MCF 10A (cell line): ENCODE data around the gene RHOBTB3. TPM values are rescaled to one million over a fixed set of nuclear protein-coding genes. Genes with fewer than 3 reads are reported as not detected.

Experiments used
- BruUV-seq: library from RNA; stranded (reverse); fragments of 400-500 nt; replicated peaks from 2 replicates; lab custom pipeline; 2021; lab: Mats Ljungman, UMichigan
- CTCF ChIA-PET: fragments of 300-600 bp; sonication (Branson Sonifier 250); formaldehyde crosslinking; extraction: SDS; loops from one replicate; lab custom pipeline; 2021; ENCODE audit warnings: antibody characterized with exemption, inconsistent platforms; lab: Yijun Ruan, JAX
- POLR2A ChIA-PET: fragments of 300-600, 350-650 bp; sonication (Branson Sonifier 250); formaldehyde crosslinking; extraction: SDS; loops from one replicate; lab custom pipeline; 2020; ENCODE audit warnings: antibody characterized with exemption, inconsistent platforms; lab: Yijun Ruan, JAX
- DNase-seq: peaks from one replicate; pipeline ENCODE4 v3.0.0-alpha.2; 2018; ENCODE audit not compliant: unreplicated experiment
- H3K27ac Mint-ChIP-seq: one replicate; pipeline ENCODE4 v1.8.0; 2022; ENCODE audit warnings: mild to moderate bottlenecking, low read depth, mixed read lengths; ENCODE audit not compliant: unreplicated experiment
- H3K27me3 Mint-ChIP-seq: one replicate; pipeline ENCODE4 v1.8.0; 2022; ENCODE audit warnings: mixed read lengths; ENCODE audit not compliant: insufficient read depth, unreplicated experiment
- H3K36me3 Mint-ChIP-seq: one replicate; pipeline ENCODE4 v1.8.0; 2022; ENCODE audit warnings: mild to moderate bottlenecking, moderate library complexity, mixed read lengths; ENCODE audit not compliant: insufficient read depth, unreplicated experiment
- H3K4me1 Mint-ChIP-seq: one replicate; pipeline ENCODE4 v1.8.0; 2022; ENCODE audit warnings: mixed read lengths; ENCODE audit not compliant: insufficient read depth, unreplicated experiment
- H3K4me3 Mint-ChIP-seq: one replicate; pipeline ENCODE4 v1.8.0; 2022; ENCODE audit warnings: mild to moderate bottlenecking, moderate library complexity, mixed read lengths; ENCODE audit not compliant: unreplicated experiment
- H3K9me3 Mint-ChIP-seq: one replicate; pipeline ENCODE4 v1.8.0; 2022; ENCODE audit warnings: mixed read lengths; ENCODE audit not compliant: unreplicated experiment
- intact Hi-C: fragments of 100-400 bp; cut with micrococcal nuclease; formaldehyde crosslinking; loops from 2 replicates; pipeline ENCODE4 v1.14.1; 2022
- total RNA-seq: library from RNA; stranded (reverse); gene quantifications from 2 replicates; pipeline ENCODE4 v1.2.3, GENCODE V29; 2022
- TF ChIP-seq, protein P1 (sequence below): fragments of 200-600 bp; IDR thresholded peaks from one replicate; pipeline ENCODE4 v1.8.0; 2022; ENCODE audit warnings: antibody characterized with exemption, mild to moderate bottlenecking; ENCODE audit not compliant: unreplicated experiment

Gene RHOBTB3
- total RNA-seq, 1 experiment from 2014 or later, result 3.4 TPM

- DNase-seq, result no peak
- intact Hi-C loops, result no loop called here
- POLR2A ChIA-PET, result no interaction called here
- Mint-ChIP-seq H3K9me3 (no peaks in the 10 kb centered on the region), H3K4me3 (no peak overlapping the region), H3K27ac (no peak overlapping the region), H3K36me3 (no peaks in the 10 kb centered on the region), H3K27me3 (no peaks in the 10 kb centered on the region), H3K4me1 (peaks cover 3% of the 10 kb centered on the region)
- CTCF ChIA-PET, result interaction anchor here (0.6 to 2.4 kb wide), 6 partner anchors 13 to 152 kb away, joined by 3 to 17 read pairs (median 4); no protein-coding TSS in a partner anchor
- TF ChIP-seq, protein P1, sequence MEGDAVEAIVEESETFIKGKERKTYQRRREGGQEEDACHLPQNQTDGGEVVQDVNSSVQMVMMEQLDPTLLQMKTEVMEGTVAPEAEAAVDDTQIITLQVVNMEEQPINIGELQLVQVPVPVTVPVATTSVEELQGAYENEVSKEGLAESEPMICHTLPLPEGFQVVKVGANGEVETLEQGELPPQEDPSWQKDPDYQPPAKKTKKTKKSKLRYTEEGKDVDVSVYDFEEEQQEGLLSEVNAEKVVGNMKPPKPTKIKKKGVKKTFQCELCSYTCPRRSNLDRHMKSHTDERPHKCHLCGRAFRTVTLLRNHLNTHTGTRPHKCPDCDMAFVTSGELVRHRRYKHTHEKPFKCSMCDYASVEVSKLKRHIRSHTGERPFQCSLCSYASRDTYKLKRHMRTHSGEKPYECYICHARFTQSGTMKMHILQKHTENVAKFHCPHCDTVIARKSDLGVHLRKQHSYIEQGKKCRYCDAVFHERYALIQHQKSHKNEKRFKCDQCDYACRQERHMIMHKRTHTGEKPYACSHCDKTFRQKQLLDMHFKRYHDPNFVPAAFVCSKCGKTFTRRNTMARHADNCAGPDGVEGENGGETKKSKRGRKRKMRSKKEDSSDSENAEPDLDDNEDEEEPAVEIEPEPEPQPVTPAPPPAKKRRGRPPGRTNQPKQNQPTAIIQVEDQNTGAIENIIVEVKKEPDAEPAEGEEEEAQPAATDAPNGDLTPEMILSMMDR, result no peak
- no TSS peak for BruUV-seq
These were observed 77.0 kb downstream of the RHOBTB3 start for GRCh38 chr5:95808013-95808685.

GRCh38 chr5:95808686-95809413, 77.7 kb downstream of the RHOBTB3 start:
- no peak for DNase-seq
- no TSS peak for BruUV-seq
- H3K27ac Mint-ChIP-seq, result no peak overlapping the region
- H3K4me3 Mint-ChIP-seq, result no peak overlapping the region
- no peaks in the 10 kb centered on the region for H3K27me3 Mint-ChIP-seq
- TF ChIP-seq, protein P1, result no peak
- H3K4me1 Mint-ChIP-seq, result peaks cover 6% of the 10 kb centered on the region
- ChIA-PET POLR2A (interaction anchor here (1.6 kb wide), 1 partner anchor 14 kb away, joined by 4 read pairs; the partner anchor contains the start of gene GLRX), CTCF (interaction anchor here (1.6 to 2.4 kb wide), 3 partner anchors 27 to 38 kb away, joined by 5 to 17 read pairs (median 8); no protein-coding TSS in a partner anchor)
- intact Hi-C loops, result no loop called here
- no peaks in the 10 kb centered on the region for H3K9me3 Mint-ChIP-seq
- no peaks in the 10 kb centered on the region for H3K36me3 Mint-ChIP-seq

DNA sequence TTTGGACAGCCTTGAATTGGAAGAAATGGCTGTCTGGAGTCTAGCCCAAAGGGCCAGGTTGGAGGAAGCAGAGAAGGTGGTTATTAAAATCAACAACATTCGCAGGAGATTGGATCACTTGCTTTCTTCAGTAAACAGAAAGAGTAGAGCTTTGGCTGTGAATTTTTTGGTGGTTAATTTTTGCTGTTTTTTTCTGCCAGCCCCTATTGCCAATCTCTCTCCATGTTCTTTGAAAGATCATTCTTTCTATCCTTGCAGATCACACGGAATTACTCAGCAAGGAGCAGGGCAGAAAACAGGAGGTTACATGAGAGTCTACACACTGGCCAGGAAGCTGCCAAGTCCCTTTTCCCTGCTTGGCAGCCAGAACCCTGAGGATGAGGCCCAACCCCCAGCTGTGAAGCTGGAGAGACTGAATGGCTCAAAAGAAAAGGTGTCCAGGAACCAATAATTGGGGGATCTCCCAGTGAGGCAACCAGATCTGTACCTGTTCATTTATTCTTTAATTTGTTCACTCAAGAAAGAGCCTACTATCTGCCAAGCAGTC, 78.4 kb downstream of the RHOBTB3 start:
- intact Hi-C loops, result no loop called here
- BruUV-seq, result no TSS peak
- ChIA-PET POLR2A (interaction anchor here (1.6 kb wide), 1 partner anchor 13 kb away, joined by 4 read pairs; the partner anchor contains the start of gene GLRX), CTCF (interaction anchor here (1.2 to 2.0 kb wide), 2 partner anchors 28 to 145 kb away, joined by 3 to 5 read pairs; no protein-coding TSS in a partner anchor)
- Mint-ChIP-seq H3K27me3 (no peaks in the 10 kb centered on the region), H3K36me3 (peaks cover 6% of the 10 kb centered on the region), H3K27ac (no peak overlapping the region), H3K9me3 (no peaks in the 10 kb centered on the region), H3K4me1 (peaks cover 6% of the 10 kb centered on the region), H3K4me3 (no peak overlapping the region)
- DNase-seq, result no peak
- TF ChIP-seq, protein P1, result no peak
